MM.1S (cell line): ENCODE results near the gene SYPL1.

Source experiments
- DNase-seq: peaks from one replicate; pipeline ENCODE4 v3.0.0-alpha.2; 2015
- H2AFZ ChIP-seq: fragments of 300-600 bp; sonication (generic); 2 replicates; pipeline ENCODE4 v1.6.0; 2016; ENCODE audit warnings: antibody characterized with exemption, low read length
- H3F3A ChIP-seq: fragments of 300-600 bp; sonication (generic); 2 replicates; pipeline ENCODE4 v1.6.1; 2016; ENCODE audit warnings: mild to moderate bottlenecking, antibody characterized with exemption, low read length, moderate library complexity, mixed read lengths; ENCODE audit not compliant: insufficient read depth
- H3K27ac ChIP-seq: fragments of 300-600 bp; sonication (generic); 2 replicates; pipeline ENCODE4 v1.5.1; 2016; ENCODE audit warnings: mild to moderate bottlenecking, low read length
- H3K27me3 ChIP-seq: fragments of 300-600 bp; sonication (generic); replicated peaks from 2 replicates; pipeline ENCODE4 v1.6.0; 2016; ENCODE audit warnings: low read length; ENCODE audit not compliant: insufficient read depth
- H3K36me3 ChIP-seq: fragments of 300-600 bp; sonication (generic); replicated peaks from 2 replicates; pipeline ENCODE4 v1.6.1; 2016; ENCODE audit warnings: mild to moderate bottlenecking, low read length, mixed read lengths; ENCODE audit not compliant: insufficient read depth
- H3K4me1 ChIP-seq: fragments of 300-600 bp; sonication (generic); 2 replicates; pipeline ENCODE4 v1.6.1; 2016; ENCODE audit warnings: low read length, mixed read lengths
- H3K4me2 ChIP-seq: fragments of 300-600 bp; sonication (generic); 2 replicates; pipeline ENCODE4 v1.6.0; 2016; ENCODE audit warnings: low read depth, low read length
- H3K4me3 ChIP-seq: fragments of 300-600 bp; sonication (generic); 2 replicates; pipeline ENCODE4 v1.5.1; 2016; ENCODE audit warnings: low read length, mixed read lengths
- H3K79me2 ChIP-seq: fragments of 300-600 bp; sonication (generic); 2 replicates; pipeline ENCODE4 v1.6.1; 2016; ENCODE audit warnings: mixed run types, low read length, mixed read lengths
- H3K9ac ChIP-seq: fragments of 300-600 bp; sonication (generic); 2 replicates; pipeline ENCODE4 v1.6.1; 2016; ENCODE audit warnings: low read length, mixed read lengths
- H3K9me2 ChIP-seq: fragments of 300-600 bp; sonication (generic); replicated peaks from 2 replicates; pipeline ENCODE4 v1.6.1; 2016; ENCODE audit warnings: mild to moderate bottlenecking, low read length, mixed read lengths; ENCODE audit not compliant: insufficient read depth
- H3K9me3 ChIP-seq: fragments of 300-600 bp; sonication (generic); replicated peaks from 2 replicates; pipeline ENCODE4 v1.6.1; 2016; ENCODE audit warnings: mild to moderate bottlenecking, low read length, mixed read lengths; ENCODE audit not compliant: insufficient read depth
- H4K20me1 ChIP-seq: fragments of 300-600 bp; sonication (generic); 2 replicates; pipeline ENCODE4 v1.6.1; 2016; ENCODE audit warnings: mild to moderate bottlenecking, low read length, moderate library complexity, mixed read lengths; ENCODE audit not compliant: insufficient read depth
- CTCF ChIP-seq: fragments of 300-600 bp; sonication (generic); IDR thresholded peaks from 2 replicates; pipeline ENCODE4 v1.5.1; 2016; ENCODE audit warnings: antibody characterized with exemption, low read length, mixed read lengths
- EZH2 ChIP-seq: fragments of 300-600 bp; sonication (generic); optimal IDR thresholded peaks from 2 replicates; pipeline ENCODE3; 2017; ENCODE audit warnings: low read depth, mild to moderate bottlenecking, antibody characterized with exemption, low read length, mixed read lengths
- EZH2phosphoT487 ChIP-seq: fragments of 300-600 bp; sonication (generic); IDR thresholded peaks from 2 replicates; pipeline ENCODE4 v1.6.1; 2018; ENCODE audit warnings: antibody characterized with exemption, low read length

SYPL1 gene

DNA sequence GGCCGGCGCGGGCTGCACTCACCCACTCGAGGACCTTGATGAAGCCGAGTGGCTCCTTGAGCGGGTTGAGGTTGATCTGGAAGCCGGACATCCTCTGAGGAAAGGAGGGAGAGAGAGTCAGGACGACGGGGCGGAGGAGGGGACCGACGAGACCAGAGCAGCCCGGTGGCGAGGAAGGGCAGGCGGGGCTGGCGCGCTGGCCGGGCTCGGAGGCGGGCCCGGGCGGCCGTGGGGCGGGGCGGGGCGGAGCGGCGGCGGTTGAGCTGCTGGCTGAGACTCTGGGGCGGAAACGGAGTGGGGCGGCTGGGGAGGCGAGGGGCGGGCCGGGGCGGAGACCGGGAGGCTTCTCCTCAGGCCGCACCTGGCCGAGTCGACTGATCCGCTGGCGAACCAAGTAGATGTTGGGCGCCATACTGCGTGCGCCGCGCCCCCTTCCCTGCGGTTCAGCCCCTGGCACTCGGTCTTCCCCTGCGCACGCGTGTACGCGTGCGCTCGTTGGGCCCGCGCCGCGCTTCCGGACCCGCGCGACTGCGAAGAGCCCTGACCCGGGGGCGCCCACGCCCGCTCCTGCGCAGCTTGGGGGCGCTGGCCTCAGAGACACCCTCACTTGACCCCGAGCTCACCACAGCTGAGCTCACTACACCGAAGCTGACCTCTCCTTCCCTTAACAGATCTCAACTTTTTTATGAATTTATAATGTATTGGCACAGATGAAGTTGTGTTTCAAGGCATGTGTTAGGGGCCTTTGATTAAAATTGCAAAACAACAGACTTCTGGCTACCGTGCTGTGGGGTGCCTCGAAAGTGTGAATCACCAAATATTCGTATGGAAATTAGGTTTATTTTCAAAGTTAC is at the start of gene SYPL1:
TSS of gene SYPL1 (minus strand) at position 195 of the 854 bp plus-strand sequence. CDS start at position 91, 104 bp downstream.
- Histone ChIP-seq H3K27ac (peak within 1 kb of the TSS; percentile 68; the same call in 1 of the 2 replicates), H3K9ac (peak within 1 kb of the TSS; percentile 75), H4K20me1 (no peaks in the 10 kb centered on the region), H2AFZ (peak within 1 kb of the TSS; percentile 99), H3K4me1 (peaks cover 14% of the 10 kb centered on the region; the same call in 1 of the 2 replicates), H3K4me2 (peak within 1 kb of the TSS; percentile 96), H3K9me2 (no peaks in the 10 kb centered on the region), H3K27me3 (no peaks in the 10 kb centered on the region), H3K36me3 (no peaks in the 10 kb centered on the region; the same call in 1 of the 2 replicates), H3K9me3 (no peaks in the 10 kb centered on the region), H3K79me2 (peaks cover 38% of the 10 kb centered on the region), H3F3A (0 out of 2 replicates have a peak, but pooled peaks cover 7% of the 10 kb centered on the region), H3K4me3 (peak within 1 kb of the TSS; percentile 83)
- TF ChIP-seq EZH2phosphoT487 (no peak), EZH2 (no peak), CTCF (peak; percentile 19)
- peak; percentile 97 for DNase-seq

DNA sequence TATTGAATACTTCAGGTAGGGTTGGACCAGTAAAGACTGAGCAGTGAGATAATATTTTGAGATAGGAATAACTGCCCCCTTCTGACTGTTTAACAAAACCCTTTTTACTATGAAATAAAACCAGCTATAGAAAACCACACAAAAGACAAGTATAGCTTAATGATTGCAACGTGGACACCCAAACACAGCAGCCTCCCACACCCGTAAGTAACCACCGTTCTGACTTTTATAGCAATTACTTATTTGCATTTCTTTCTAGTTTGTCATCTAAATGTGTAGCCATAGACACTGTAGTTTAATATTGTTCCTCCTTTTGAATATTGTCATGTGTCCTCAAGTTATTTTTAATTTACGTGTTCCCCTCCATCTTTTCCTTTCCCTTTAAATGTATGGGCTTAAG is 42.9 kb upstream of the SYPL1 start:
- H3K9me3 ChIP-seq: no peaks in the 10 kb centered on the region
- no peak overlapping the region for H3K27ac ChIP-seq
- H3K4me2 ChIP-seq: no peak overlapping the region
- no peaks in the 10 kb centered on the region for H3K27me3 ChIP-seq
- H4K20me1 ChIP-seq: no peaks in the 10 kb centered on the region
- no peaks in the 10 kb centered on the region for H3K9me2 ChIP-seq
- H3K79me2 ChIP-seq: no peaks in the 10 kb centered on the region
- no peak overlapping the region for H3K4me3 ChIP-seq
- TF ChIP-seq CTCF (no peak), EZH2 (no peak), EZH2phosphoT487 (no peak)
- peaks cover 4% of the 10 kb centered on the region; the same call in 1 of the 2 replicates for H3K4me1 ChIP-seq
- H3K36me3 ChIP-seq: no peaks in the 10 kb centered on the region
- no peak overlapping the region for H3K9ac ChIP-seq
- no peaks in the 10 kb centered on the region for H3F3A ChIP-seq
- DNase-seq: no peak
- no peak overlapping the region for H2AFZ ChIP-seq

DNA sequence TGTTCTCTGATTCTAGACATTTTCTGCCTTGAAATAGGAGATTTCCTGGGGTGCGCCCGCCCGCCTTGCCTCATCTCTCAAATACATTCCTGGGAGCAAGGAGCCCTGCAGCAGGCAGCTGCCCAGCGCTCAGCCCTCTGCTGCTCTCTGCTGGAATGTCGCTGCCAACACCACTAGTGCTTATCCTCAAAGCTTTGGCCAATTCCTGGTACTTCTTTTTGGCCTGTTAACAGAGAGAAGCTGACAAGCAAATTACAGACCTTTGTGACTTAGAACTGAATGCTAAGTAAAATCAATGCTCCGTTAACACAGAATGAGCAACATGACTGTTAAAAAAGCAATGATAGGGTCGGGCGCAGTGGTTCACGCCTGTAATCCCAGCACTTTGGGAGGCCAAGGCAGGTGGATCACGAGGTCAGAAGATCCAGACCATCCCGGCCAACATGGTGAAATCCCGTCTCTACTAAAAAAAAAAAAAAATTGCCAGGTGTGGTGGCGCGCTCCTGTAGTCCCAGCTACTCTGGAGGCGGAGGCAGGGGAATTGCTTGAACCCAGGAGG is 41.9 kb upstream of the SYPL1 start:
- Histone ChIP-seq H3F3A (no peaks in the 10 kb centered on the region), H2AFZ (peak overlapping the region; percentile 18), H3K79me2 (no peaks in the 10 kb centered on the region), H3K4me1 (peaks cover 4% of the 10 kb centered on the region; the same call in 1 of the 2 replicates), H3K27ac (no peak overlapping the region), H3K9me2 (no peaks in the 10 kb centered on the region), H3K9me3 (no peaks in the 10 kb centered on the region), H3K36me3 (no peaks in the 10 kb centered on the region), H3K27me3 (no peaks in the 10 kb centered on the region), H3K4me2 (peak overlapping the region; percentile 51; the same call in 1 of the 2 replicates), H3K9ac (no peak overlapping the region), H4K20me1 (no peaks in the 10 kb centered on the region), H3K4me3 (0 out of 2 replicates have a peak overlapping the region, but pooled peaks have one; percentile 6)
- peak; percentile 84 for DNase-seq
- no peak for TF ChIP-seq EZH2phosphoT487
- no peak for TF ChIP-seq EZH2
- peak; percentile 99 for TF ChIP-seq CTCF
